22Rv1 (cell line): ENCODE data around the gene SUPT20H.
"Not testable (repeated sequence)": the region's sequence is repeated elsewhere in the genome, so short reads cannot be mapped to it uniquely, and the experiment has no call there.

Experiments
- H3K27ac ChIP-seq: fragments of 450-650 bp; 2 replicates; pipeline ENCODE4 v1.5.1; 2017
- CTCF ChIP-seq: fragments of 450-650 bp; IDR thresholded peaks from 2 replicates; pipeline ENCODE4 v1.5.1; 2017; ENCODE audit warnings: mild to moderate bottlenecking
- ZFX ChIP-seq: fragments of 450-650 bp; IDR thresholded peaks from 2 replicates; pipeline ENCODE4 v1.6.1; 2017; ENCODE audit warnings: antibody characterized with exemption, borderline replicate concordance

The SUPT20H gene

DNA sequence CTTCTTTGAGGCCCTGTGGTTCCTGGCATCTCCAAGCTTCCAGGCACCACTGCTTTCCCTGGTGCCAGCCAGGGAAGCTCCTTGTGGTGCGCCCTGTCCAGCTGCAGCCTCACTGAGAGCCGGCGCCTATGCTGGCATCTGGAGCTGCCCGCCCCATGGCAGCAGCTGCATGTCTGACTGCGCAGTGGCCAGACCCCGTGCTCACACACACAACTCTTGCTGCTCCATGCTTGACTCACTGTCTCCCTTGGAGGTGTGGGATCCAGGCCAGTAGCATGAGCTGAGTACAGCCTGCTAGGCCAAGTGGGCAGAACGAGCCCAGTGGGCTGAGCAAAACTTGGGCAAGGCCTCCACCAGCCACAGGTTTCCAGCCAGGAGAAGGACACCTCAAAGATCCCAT is 11.5 kb upstream of the SUPT20H start:
- no peak for TF ChIP-seq ZFX
- no peak for TF ChIP-seq CTCF
- H3K27ac ChIP-seq, result no peak overlapping the region

DNA sequence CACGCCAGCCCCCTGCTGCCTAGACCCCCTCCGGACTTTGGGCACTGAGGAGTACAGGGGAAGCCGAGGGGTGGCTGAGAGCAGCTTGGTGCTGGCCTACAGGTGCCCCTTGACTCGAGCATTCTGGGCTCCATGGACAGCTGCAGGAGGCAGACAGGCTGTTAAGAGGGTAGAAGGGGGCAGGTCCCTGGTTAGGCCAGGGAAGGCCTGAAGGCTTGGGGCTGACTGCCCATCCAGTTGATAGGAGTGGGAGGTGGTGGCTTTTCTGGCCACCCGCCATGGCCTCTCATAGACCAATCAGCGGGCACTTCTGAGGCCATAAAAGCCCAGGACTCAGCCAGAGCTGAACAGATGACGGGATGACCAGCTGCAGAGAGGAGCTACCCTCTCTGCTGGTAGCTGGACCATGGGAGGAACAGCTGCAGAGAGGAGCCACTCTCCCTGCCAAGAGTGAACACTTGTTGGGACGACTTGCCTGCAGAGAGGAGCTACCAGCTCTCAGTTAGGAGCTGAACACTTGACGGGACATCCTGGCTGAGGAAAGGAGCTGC is 10.7 kb upstream of the SUPT20H start:
- no peak overlapping the region for H3K27ac ChIP-seq
- TF ChIP-seq ZFX (no peak), CTCF (no peak)

- TF ChIP-seq ZFX (no peak), CTCF (no peak)
- no peak overlapping the region for H3K27ac ChIP-seq
Observed at GRCh38 chr13:37069597-37070103, 10.2 kb upstream of the SUPT20H start.

DNA sequence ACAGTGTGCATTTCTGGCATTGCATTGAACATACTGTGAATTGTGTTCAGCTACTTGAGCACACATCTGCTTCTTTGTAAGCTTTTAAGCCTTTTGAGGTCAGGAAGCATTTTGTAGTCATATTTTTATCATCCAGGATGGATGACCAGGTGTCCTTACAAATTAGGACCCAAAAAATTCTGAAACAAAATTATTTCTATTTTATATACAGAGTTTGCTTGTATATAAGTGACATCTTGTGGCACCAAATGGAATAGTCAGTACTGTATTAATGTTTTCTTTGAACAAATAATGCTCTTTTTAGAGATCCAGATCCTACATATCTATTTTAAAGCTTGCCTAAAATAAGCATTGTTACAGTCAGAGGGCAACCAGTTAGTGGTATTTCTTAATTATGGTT is 9.5 kb upstream of the SUPT20H start:
- TF ChIP-seq CTCF, result peak; percentile 37
- TF ChIP-seq ZFX, result no peak
- no peak overlapping the region for H3K27ac ChIP-seq

GRCh38 chr13:37067874-37068273 is 8.4 kb upstream of the SUPT20H start:
- TF ChIP-seq ZFX (no peak), CTCF (no peak)
- H3K27ac ChIP-seq, result no peak overlapping the region

GRCh38 chr13:37065890-37066526 is 6.5 kb upstream of the SUPT20H start:
- TF ChIP-seq CTCF, result no peak
- no peak for TF ChIP-seq ZFX
- H3K27ac ChIP-seq, result no peak overlapping the region

- TF ChIP-seq ZFX (no peak), CTCF (no peak)
- H3K27ac ChIP-seq, result peak overlapping the region; percentile 71
Observed at GRCh38 chr13:37059848-37060192, 332 bp upstream of the SUPT20H start.

GRCh38 chr13:37056228-37056627 is 3.3 kb downstream of the SUPT20H start:
- H3K27ac ChIP-seq, result not testable (repeated sequence)

DNA sequence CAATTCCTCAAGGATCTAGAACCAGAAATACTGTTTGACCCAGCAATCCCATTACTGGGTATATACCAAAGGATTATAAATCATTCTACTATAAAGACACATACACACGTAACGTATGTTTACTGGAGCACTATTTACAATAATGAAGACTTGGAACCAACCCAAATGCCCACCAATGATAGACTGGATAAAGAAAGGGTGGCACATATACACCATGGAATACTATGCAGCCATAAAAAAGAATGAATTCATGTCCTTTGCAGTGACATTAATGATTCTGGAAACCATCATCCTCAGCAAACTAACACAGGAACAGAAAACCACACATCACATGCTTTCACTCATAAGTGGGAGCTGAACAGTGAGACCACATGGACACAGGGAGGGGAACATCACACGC is 6.4 kb downstream of the SUPT20H start:
- H3K27ac ChIP-seq, result not testable (repeated sequence)
